ENCODE measurements around the gene CELA2B.

- no peak for TF ChIP-seq POLR2A (IDR thresholded peaks at IDR 0.05)
- no peak for TF ChIP-seq CTCF (IDR thresholded peaks at IDR 0.05)
Measured at GRCh38 chr1:15432324-15432723, 43.6 kb upstream of the CELA2B start.
